Colonic mucosa (tissue), 4 donors: Measurements from ENCODE around the gene ARMC8. TPM values are rescaled to one million over a fixed set of nuclear protein-coding genes. Genes with fewer than 3 reads are reported as not detected.

Source experiments
- DNase-seq: peaks from one replicate; pipeline ENCODE4 v3.0.0-alpha.2; 2020
- H3K27ac ChIP-seq: fragments of 200-600 bp; one replicate; pipeline ENCODE4 v1.8.0; 2021
- H3K27me3 ChIP-seq: fragments of 200-600 bp; one replicate; pipeline ENCODE4 v1.8.0; 2021
- H3K36me3 ChIP-seq: fragments of 200-600 bp; one replicate; pipeline ENCODE4 v1.8.0; 2021
- H3K4me1 ChIP-seq: fragments of 200-600 bp; one replicate; pipeline ENCODE4 v1.8.0; 2021; ENCODE audit warnings: mild to moderate bottlenecking
- H3K4me3 ChIP-seq: fragments of 200-600 bp; one replicate; pipeline ENCODE4 v1.8.0; 2021
- H3K9ac ChIP-seq, 2 donors: one replicate each; pipeline ENCODE4 v1.7.0; 2013; ENCODE audit warnings: control low read depth in 2 of 2, low read depth in 2 of 2, low read length in 2 of 2
- H3K9me3 ChIP-seq: fragments of 200-600 bp; one replicate; pipeline ENCODE4 v1.8.0; 2021
- CTCF ChIP-seq: fragments of 200-600 bp; IDR thresholded peaks from one replicate; pipeline ENCODE4 v1.8.0; 2022; ENCODE audit warnings: antibody characterized with exemption, mild to moderate bottlenecking
- intact Hi-C: fragments of 100-400 bp; cut with DNase I; formaldehyde crosslinking; loops from one replicate; pipeline ENCODE4 v1.14.1; 2022
- total RNA-seq, 2 donors: library from RNA; stranded (reverse); fragmentation: NEBNext Ultra II Directional in 1 of 2; extraction: Animal tissue kit (Norgen Biotek cat#: 25700) in 1 of 2; gene quantifications; one replicate each; pipeline ENCODE4 v1.2.1, GENCODE V29; 2021
- donor health status: healthy.
- donor health status: DM: no; HTN: no; CAD: no.
- donor health status: DM: no; HTN: no; CAD: no.

ARMC8 gene
- total RNA-seq, 2 donors from 2014 or later, result 29.9 to 35.0 TPM

GRCh38 chr3:138206196-138206595, 19.1 kb downstream of the ARMC8 start:
- Histone ChIP-seq H3K9me3 (no peaks in the 10 kb centered on the region), H3K27ac (no peak overlapping the region), H3K27me3 (no peaks in the 10 kb centered on the region), H3K36me3 (no peaks in the 10 kb centered on the region), H3K4me3 (no peak overlapping the region), H3K4me1 (no peaks in the 10 kb centered on the region), H3K9ac (no peak overlapping the region)
- TF ChIP-seq CTCF, result no peak
- intact Hi-C loops, result no loop called here
- no peak for DNase-seq

GRCh38 chr3:138210528-138210927, 23.4 kb downstream of the ARMC8 start:
- no peaks in the 10 kb centered on the region for H3K4me1 ChIP-seq
- no peaks in the 10 kb centered on the region for H3K36me3 ChIP-seq
- no peak overlapping the region for H3K4me3 ChIP-seq
- intact Hi-C loops, result no loop called here
- H3K27ac ChIP-seq, result no peak overlapping the region
- no peaks in the 10 kb centered on the region for H3K9me3 ChIP-seq
- no peak for TF ChIP-seq CTCF
- no peak overlapping the region for H3K9ac ChIP-seq
- DNase-seq, result no peak
- H3K27me3 ChIP-seq, result no peaks in the 10 kb centered on the region

- Histone ChIP-seq H3K4me3 (no peak overlapping the region), H3K27me3 (no peaks in the 10 kb centered on the region), H3K27ac (no peak overlapping the region), H3K4me1 (no peaks in the 10 kb centered on the region), H3K36me3 (no peaks in the 10 kb centered on the region), H3K9me3 (no peaks in the 10 kb centered on the region), H3K9ac (no peak overlapping the region)
- intact Hi-C loops, result no loop called here
- no peak for TF ChIP-seq CTCF
- no peak for DNase-seq
Measured at GRCh38 chr3:138213398-138214085, 26.4 kb downstream of the ARMC8 start.

GRCh38 chr3:138219255-138219654, 32.2 kb downstream of the ARMC8 start:
- intact Hi-C loops, result no loop called here
- Histone ChIP-seq H3K27ac (no peak overlapping the region), H3K9me3 (no peaks in the 10 kb centered on the region), H3K9ac (no peak overlapping the region), H3K4me1 (no peaks in the 10 kb centered on the region), H3K4me3 (no peak overlapping the region), H3K36me3 (peaks cover 9% of the 10 kb centered on the region), H3K27me3 (no peaks in the 10 kb centered on the region)
- no peak for DNase-seq
- TF ChIP-seq CTCF, result no peak

GRCh38 chr3:138220242-138220641, 33.1 kb downstream of the ARMC8 start:
- no peak overlapping the region for H3K9ac ChIP-seq
- intact Hi-C loops, result no loop called here
- no peaks in the 10 kb centered on the region for H3K9me3 ChIP-seq
- H3K36me3 ChIP-seq, result peaks cover 12% of the 10 kb centered on the region
- H3K4me1 ChIP-seq, result no peaks in the 10 kb centered on the region
- no peak overlapping the region for H3K4me3 ChIP-seq
- no peak overlapping the region for H3K27ac ChIP-seq
- no peaks in the 10 kb centered on the region for H3K27me3 ChIP-seq
- TF ChIP-seq CTCF, result no peak
- no peak for DNase-seq
